ENCODE data around the gene LHX3.

Gene LHX3

DNA sequence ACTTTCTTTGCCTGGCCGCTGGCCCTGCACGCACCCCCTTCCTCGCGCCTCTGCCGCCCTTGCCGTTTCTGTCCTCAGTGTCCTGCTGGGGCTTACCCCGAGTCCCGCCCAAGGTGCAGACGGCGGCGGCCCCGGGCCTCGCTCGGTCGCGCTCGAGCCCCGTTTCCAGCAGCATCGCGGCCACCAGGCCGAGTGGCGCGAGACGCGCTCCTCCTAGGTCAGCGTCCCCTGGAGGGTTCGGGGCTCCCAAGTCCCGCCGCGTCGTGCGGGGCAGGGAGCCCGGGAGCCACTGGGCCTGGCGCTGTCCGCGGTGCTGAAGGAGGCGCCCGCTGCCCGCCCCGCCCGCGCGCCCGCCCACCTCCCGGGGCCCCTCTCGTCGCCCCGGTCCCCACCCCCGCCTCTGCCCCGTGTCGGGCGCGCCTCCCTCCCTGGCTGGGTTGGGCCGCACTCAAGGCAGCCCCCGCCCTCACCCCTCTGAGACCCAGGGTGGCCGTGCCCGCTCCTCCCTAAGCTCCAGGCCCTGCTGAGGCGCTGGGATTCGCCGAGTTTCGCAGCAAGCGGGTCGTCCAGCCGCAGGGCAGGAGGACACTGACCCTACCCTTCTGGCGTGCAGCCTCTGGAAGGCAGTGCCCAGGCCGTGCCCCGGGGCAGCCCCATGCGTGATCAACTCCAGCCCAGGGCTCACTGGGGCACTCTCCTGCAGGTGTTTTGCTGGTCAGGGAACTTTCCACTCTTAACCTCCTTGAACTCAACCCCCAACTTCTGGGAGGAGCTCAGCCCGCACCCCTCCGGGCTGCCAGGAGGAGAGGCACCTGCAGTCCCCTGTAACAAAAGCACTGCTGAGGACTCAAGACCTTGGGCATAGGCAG, at the start of gene LHX3:
Gene LHX3 (minus strand): TSS at position 291 of the 869 bp plus-strand sequence. CDS start 116 bp downstream, at position 175.
- TF ChIP-seq ZBTB7A (IDR thresholded peaks at IDR 0.05; ENCODE audit: low read depth): 0 out of 2 replicates have a peak, but pooled peaks have one; percentile 29
- TF ChIP-seq, protein P1, sequence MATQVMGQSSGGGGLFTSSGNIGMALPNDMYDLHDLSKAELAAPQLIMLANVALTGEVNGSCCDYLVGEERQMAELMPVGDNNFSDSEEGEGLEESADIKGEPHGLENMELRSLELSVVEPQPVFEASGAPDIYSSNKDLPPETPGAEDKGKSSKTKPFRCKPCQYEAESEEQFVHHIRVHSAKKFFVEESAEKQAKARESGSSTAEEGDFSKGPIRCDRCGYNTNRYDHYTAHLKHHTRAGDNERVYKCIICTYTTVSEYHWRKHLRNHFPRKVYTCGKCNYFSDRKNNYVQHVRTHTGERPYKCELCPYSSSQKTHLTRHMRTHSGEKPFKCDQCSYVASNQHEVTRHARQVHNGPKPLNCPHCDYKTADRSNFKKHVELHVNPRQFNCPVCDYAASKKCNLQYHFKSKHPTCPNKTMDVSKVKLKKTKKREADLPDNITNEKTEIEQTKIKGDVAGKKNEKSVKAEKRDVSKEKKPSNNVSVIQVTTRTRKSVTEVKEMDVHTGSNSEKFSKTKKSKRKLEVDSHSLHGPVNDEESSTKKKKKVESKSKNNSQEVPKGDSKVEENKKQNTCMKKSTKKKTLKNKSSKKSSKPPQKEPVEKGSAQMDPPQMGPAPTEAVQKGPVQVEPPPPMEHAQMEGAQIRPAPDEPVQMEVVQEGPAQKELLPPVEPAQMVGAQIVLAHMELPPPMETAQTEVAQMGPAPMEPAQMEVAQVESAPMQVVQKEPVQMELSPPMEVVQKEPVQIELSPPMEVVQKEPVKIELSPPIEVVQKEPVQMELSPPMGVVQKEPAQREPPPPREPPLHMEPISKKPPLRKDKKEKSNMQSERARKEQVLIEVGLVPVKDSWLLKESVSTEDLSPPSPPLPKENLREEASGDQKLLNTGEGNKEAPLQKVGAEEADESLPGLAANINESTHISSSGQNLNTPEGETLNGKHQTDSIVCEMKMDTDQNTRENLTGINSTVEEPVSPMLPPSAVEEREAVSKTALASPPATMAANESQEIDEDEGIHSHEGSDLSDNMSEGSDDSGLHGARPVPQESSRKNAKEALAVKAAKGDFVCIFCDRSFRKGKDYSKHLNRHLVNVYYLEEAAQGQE (IDR thresholded peaks at IDR 0.05; ENCODE audit: low read depth): peak; percentile 87
- TF ChIP-seq NFIC (IDR thresholded peaks at IDR 0.05): no peak

DNA sequence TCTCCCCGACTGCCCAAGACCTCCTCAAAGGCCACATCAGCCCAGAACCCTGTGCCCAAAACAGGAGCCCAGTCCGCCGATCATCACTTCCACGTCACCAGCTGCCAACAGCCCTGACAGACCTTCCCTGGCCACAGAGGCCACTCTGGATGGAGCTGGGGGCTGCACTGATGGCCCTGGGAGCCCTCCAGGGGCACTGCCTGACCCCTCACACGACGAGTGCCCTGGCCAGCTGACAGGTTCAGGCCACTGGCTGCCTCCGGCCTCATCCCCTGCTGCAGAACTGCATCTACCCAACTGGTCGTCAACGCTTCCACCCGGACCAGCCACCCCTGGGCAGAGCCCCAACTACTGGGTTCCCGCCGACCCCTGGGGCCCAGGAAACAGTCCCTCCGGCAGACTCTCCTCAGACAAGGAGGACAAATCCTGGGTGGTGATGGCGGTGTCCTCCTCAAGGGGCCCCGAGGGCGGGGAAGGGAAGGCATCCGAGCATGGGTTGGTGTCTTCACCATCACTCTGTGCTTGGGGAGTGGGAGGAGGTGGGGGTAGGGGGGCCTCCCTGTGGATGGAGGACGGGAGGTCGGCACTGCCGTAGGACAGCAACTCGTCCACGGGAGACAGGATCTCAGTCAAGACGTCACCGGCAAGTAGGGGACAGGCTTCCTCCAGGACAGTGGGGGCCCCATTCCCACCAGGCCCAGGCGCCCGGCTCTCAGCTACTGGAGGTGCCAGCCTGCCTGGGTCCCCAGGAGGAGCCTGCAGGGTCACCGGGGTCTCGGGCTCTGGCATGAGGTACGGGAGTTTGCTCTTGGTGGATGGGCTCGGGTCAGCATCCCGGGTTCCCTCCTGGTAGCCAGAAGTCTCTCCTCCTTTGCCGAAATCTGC, 48.6 kb upstream of the LHX3 start:
- no peak for TF ChIP-seq CEBPB (IDR thresholded peaks at IDR 0.05)
- no peak for TF ChIP-seq EGR1 (IDR thresholded peaks at IDR 0.05)
- TF ChIP-seq, protein P2, sequence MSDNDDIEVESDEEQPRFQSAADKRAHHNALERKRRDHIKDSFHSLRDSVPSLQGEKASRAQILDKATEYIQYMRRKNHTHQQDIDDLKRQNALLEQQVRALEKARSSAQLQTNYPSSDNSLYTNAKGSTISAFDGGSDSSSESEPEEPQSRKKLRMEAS (IDR thresholded peaks at IDR 0.05): no peak

DNA sequence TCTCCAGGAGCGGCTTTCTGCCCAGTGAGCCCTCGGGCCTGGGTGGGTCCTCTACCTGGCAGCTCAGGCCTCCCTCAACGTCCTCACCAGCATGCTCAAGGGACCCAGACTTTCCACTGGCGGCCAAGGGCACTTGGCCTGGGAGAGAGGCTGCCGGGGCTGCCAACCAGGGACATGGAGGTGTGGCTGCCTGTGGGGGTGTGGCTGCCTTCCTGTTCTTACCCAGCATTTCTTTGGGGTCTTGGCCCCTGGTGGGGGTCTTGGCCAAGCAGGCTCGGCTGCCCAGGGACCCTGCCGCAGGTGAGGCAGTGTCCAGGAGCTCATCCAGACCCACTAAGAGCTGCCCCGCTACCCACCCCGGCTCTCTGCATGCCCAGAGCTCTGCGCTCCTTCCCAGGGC, 47.9 kb upstream of the LHX3 start:
- TF ChIP-seq ZBTB7A (IDR thresholded peaks at IDR 0.05; ENCODE audit: low read depth) (no peak), NFIC (IDR thresholded peaks at IDR 0.05) (no peak), YY1 (IDR thresholded peaks at IDR 0.05; ENCODE audit: low read depth) (no peak), EP300 (IDR thresholded peaks at IDR 0.05; ENCODE audit: borderline replicate concordance) (no peak), RAD21 (IDR thresholded peaks at IDR 0.05; ENCODE audit: low read depth) (no peak), TAF1 (IDR thresholded peaks at IDR 0.05; ENCODE audit: low read depth) (no peak), TEAD4 (IDR thresholded peaks at IDR 0.05) (no peak), FOXM1 (IDR thresholded peaks at IDR 0.05; ENCODE audit: borderline replicate concordance, low read depth) (no peak), TCF12 (IDR thresholded peaks at IDR 0.05; ENCODE audit: low read depth) (no peak), CEBPB (IDR thresholded peaks at IDR 0.05) (no peak), EGR1 (IDR thresholded peaks at IDR 0.05) (no peak), CREB1 (IDR thresholded peaks at IDR 0.05; ENCODE audit: low read depth) (no peak)
- TF ChIP-seq, protein P1 (IDR thresholded peaks at IDR 0.05; ENCODE audit: low read depth): no peak
- TF ChIP-seq, protein P2 (IDR thresholded peaks at IDR 0.05): no peak
- TF ChIP-seq, protein P3, sequence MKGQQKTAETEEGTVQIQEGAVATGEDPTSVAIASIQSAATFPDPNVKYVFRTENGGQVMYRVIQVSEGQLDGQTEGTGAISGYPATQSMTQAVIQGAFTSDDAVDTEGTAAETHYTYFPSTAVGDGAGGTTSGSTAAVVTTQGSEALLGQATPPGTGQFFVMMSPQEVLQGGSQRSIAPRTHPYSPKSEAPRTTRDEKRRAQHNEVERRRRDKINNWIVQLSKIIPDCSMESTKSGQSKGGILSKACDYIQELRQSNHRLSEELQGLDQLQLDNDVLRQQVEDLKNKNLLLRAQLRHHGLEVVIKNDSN (IDR thresholded peaks at IDR 0.05): no peak

DNA sequence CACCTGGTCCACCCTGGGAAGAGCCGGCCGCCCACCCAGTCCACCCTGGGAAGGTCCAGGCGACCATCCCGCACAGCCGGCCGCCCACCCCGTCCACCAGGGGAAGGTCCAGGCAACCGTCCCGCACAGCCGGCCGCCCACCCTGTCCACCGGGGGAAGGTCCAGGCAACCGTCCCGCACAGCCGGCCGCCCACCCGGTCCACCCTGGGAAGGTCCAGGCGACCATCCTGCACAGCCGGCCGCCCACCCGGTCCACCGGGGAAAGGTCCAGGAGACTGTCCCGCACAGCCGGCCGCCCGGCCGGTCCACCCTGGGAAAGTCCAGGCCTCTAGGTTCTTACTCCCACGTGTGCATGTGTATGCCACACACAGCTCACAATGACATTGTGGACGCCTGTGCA, 47.4 kb upstream of the LHX3 start:
- no peak for TF ChIP-seq CREB1 (IDR thresholded peaks at IDR 0.05; ENCODE audit: low read depth)
- TF ChIP-seq, protein P1 (IDR thresholded peaks at IDR 0.05; ENCODE audit: low read depth): no peak
- TF ChIP-seq, protein P2 (IDR thresholded peaks at IDR 0.05): no peak

Measured in Ishikawa (cell line).